Stimulated activated CD8-positive, alpha-beta memory T cell treated with anti-CD3 and anti-CD28 coated beads, Interleukin-12 subunit alpha, Interleukin-12 subunit beta, amount 100 ng/mL, for 24 hours (primary cell): Measurements from ENCODE around the gene SLC27A6.

Source experiments
- DNase-seq: peaks from one replicate; pipeline ENCODE4 v3.0.0-alpha.2; 2020; ENCODE audit errors: extremely low read depth

The SLC27A6 gene

GRCh38 chr5:129063483-129064113 lies 98.3 kb downstream of the SLC27A6 start:
- no peak for DNase-seq

- no peak for DNase-seq
Measured at GRCh38 chr5:129065721-129066120, 100.4 kb downstream of the SLC27A6 start.

- no peak for DNase-seq
Measured at GRCh38 chr5:129067745-129068144, 102.5 kb downstream of the SLC27A6 start.

GRCh38 chr5:129069292-129069691 lies 104.0 kb downstream of the SLC27A6 start:
- DNase-seq, result no peak

- DNase-seq, result no peak
Measured at GRCh38 chr5:129073111-129073510, 107.8 kb downstream of the SLC27A6 start.

- no peak for DNase-seq
Measured at GRCh38 chr5:129074903-129075302, 109.6 kb downstream of the SLC27A6 start.

GRCh38 chr5:129077433-129078075 lies 112.3 kb downstream of the SLC27A6 start:
- no peak for DNase-seq

- no peak for DNase-seq
Measured at GRCh38 chr5:129078247-129078646, 113.0 kb downstream of the SLC27A6 start.

- DNase-seq, result no peak
Measured at GRCh38 chr5:129078660-129079059, 113.4 kb downstream of the SLC27A6 start.

- DNase-seq, result no peak
Measured at GRCh38 chr5:129079496-129079895, 114.2 kb downstream of the SLC27A6 start.

GRCh38 chr5:129080766-129081165 lies 115.5 kb downstream of the SLC27A6 start:
- no peak for DNase-seq

- no peak for DNase-seq
Measured at GRCh38 chr5:129082225-129083136, 117.2 kb downstream of the SLC27A6 start.
